Esophagus (tissue), 2 donors: ENCODE measurements around the gene CCNL1. TPM values are rescaled to one million over a fixed set of nuclear protein-coding genes. Genes with fewer than 3 reads are reported as not detected.
A peak's percentile ranks its signal among the peaks of the same experiment; 100 is the strongest.

Experiments used
- H3K27ac ChIP-seq, 2 donors: one replicate each; pipeline ENCODE4 v1.5.1; 2013; ENCODE audit warnings: low read depth in 2 of 2, mild to moderate bottlenecking in 2 of 2, inconsistent platforms in 1 of 2, low read length in 1 of 2, moderate library complexity in 1 of 2
- H3K27me3 ChIP-seq, 2 donors: one replicate each; pipeline ENCODE4 v1.6.1; 2013; ENCODE audit warnings: low read length in 2 of 2, control low read depth in 1 of 2, mild to moderate bottlenecking in 1 of 2; ENCODE audit not compliant: insufficient read depth in 2 of 2, control insufficient read depth in 1 of 2
- H3K36me3 ChIP-seq, 2 donors: one replicate each; pipeline ENCODE4 v1.6.1; 2013; ENCODE audit warnings: low read length in 1 of 2; ENCODE audit not compliant: control insufficient read depth in 2 of 2, insufficient read depth in 2 of 2
- H3K4me1 ChIP-seq, 2 donors: one replicate each; pipeline ENCODE4 v1.6.1; 2013; ENCODE audit warnings: low read length in 1 of 2; ENCODE audit not compliant: control insufficient read depth in 2 of 2, insufficient read depth in 2 of 2
- H3K4me3 ChIP-seq, 2 donors: one replicate each; pipeline ENCODE4 v1.5.1; 2013; ENCODE audit warnings: low read length in 2 of 2, mild to moderate bottlenecking in 2 of 2, low read depth in 1 of 2, moderate library complexity in 1 of 2
- H3K9me3 ChIP-seq, 2 donors: one replicate each; pipeline ENCODE4 v1.6.1; 2013; ENCODE audit warnings: mild to moderate bottlenecking in 2 of 2, low read depth in 1 of 2, low read length in 1 of 2, moderate library complexity in 1 of 2; ENCODE audit not compliant: control insufficient read depth in 2 of 2, insufficient read depth in 1 of 2
- WGBS, 2 donors: extraction: QIAGEN DNeasy Blood & Tissue Kit; methylation state at CpG; one replicate each; pipeline ENCODE4 v1.1.7; 2013; 5-methylcytosine and 5-hydroxymethylcytosine counted together
- polyA plus RNA-seq, 2 donors: library from polyadenylated mRNA; stranded (reverse); fragments of 200-250 nt; gene quantifications; one replicate each; pipeline ENCODE4 v1.2.3, GENCODE V29; 2013
- donor health status: healthy with polysubstance abuse.
- donor health status: Bipolar disorder and iron deficiency.

Gene CCNL1
- polyA plus RNA-seq, 2 donors: 62.5 to 73.1 TPM

GRCh38 chr3:157101486-157101885 is 58.5 kb downstream of the CCNL1 start:
- WGBS, 2 donors: 78 to 82% methylated on average over 2 of the region's 2 CpGs
- H3K36me3 ChIP-seq: no peaks in the 10 kb centered on the region
- no peaks in the 10 kb centered on the region for H3K27me3 ChIP-seq
- H3K27ac ChIP-seq: no peak overlapping the region
- peaks cover 0 to 6% of the 10 kb centered on the region in 2 donors for H3K4me1 ChIP-seq
- no peaks in the 10 kb centered on the region for H3K9me3 ChIP-seq
- no peak overlapping the region for H3K4me3 ChIP-seq

GRCh38 chr3:157100608-157101396 is 59.1 kb downstream of the CCNL1 start:
- peaks cover 0 to 6% of the 10 kb centered on the region in 2 donors for H3K4me1 ChIP-seq
- H3K4me3 ChIP-seq: no peak overlapping the region
- H3K27ac ChIP-seq: peak overlapping the region in 1 of 2 donors; percentile 15
- 80% methylated on average over 8 of the region's 8 CpGs for WGBS, 2 donors
- no peaks in the 10 kb centered on the region for H3K9me3 ChIP-seq
- no peaks in the 10 kb centered on the region for H3K36me3 ChIP-seq
- no peaks in the 10 kb centered on the region for H3K27me3 ChIP-seq

GRCh38 chr3:157100096-157100477 is 59.9 kb downstream of the CCNL1 start:
- Histone ChIP-seq H3K4me1 (peaks cover 0 to 6% of the 10 kb centered on the region in 2 donors), H3K27ac (peak overlapping the region; percentile 10 to 67), H3K36me3 (no peaks in the 10 kb centered on the region), H3K9me3 (no peaks in the 10 kb centered on the region), H3K4me3 (no peak overlapping the region), H3K27me3 (no peaks in the 10 kb centered on the region)
- WGBS, 2 donors: 95 to 96% methylated on average over 4 of the region's 4 CpGs

GRCh38 chr3:157099326-157100095 is 60.4 kb downstream of the CCNL1 start:
- no peak overlapping the region for H3K4me3 ChIP-seq
- H3K27ac ChIP-seq: peak overlapping the region; percentile 48 to 67
- no peaks in the 10 kb centered on the region for H3K27me3 ChIP-seq
- H3K9me3 ChIP-seq: no peaks in the 10 kb centered on the region
- WGBS, 2 donors: 46 to 54% methylated on average over 10 of the region's 10 CpGs
- no peaks in the 10 kb centered on the region for H3K36me3 ChIP-seq
- H3K4me1 ChIP-seq: peaks cover 0 to 6% of the 10 kb centered on the region in 2 donors

GRCh38 chr3:157098823-157099185 is 61.1 kb downstream of the CCNL1 start:
- peaks cover 0 to 6% of the 10 kb centered on the region in 2 donors for H3K4me1 ChIP-seq
- H3K27me3 ChIP-seq: no peaks in the 10 kb centered on the region
- H3K4me3 ChIP-seq: no peak overlapping the region
- no peak overlapping the region for H3K27ac ChIP-seq
- 65 to 67% methylated on average over 3 of the region's 3 CpGs for WGBS, 2 donors
- H3K36me3 ChIP-seq: no peaks in the 10 kb centered on the region
- no peaks in the 10 kb centered on the region for H3K9me3 ChIP-seq

- Histone ChIP-seq H3K36me3 (no peaks in the 10 kb centered on the region), H3K4me3 (no peak overlapping the region), H3K9me3 (no peaks in the 10 kb centered on the region), H3K27ac (no peak overlapping the region), H3K27me3 (no peaks in the 10 kb centered on the region), H3K4me1 (peaks cover 0 to 6% of the 10 kb centered on the region in 2 donors)
- 59 to 69% methylated on average over 3 of the region's 3 CpGs for WGBS, 2 donors
These were observed 61.7 kb downstream of the CCNL1 start for GRCh38 chr3:157098121-157098822.
